Activated naive CD4-positive, alpha-beta T cell treated with anti-CD3 and anti-CD28 coated beads, Interleukin-2, amount 50 U/mL, for 24 hours (primary cell): ENCODE data around the gene CCN6.

Experiments
- H3K27ac Mint-ChIP-seq: one replicate; pipeline ENCODE4 v1.8.0; 2021; ENCODE audit warnings: mild to moderate bottlenecking, mixed read lengths
- H3K27me3 Mint-ChIP-seq: one replicate; pipeline ENCODE4 v1.8.0; 2021; ENCODE audit warnings: mixed read lengths
- H3K36me3 Mint-ChIP-seq: one replicate; pipeline ENCODE4 v1.8.0; 2021; ENCODE audit warnings: mixed read lengths
- H3K4me1 Mint-ChIP-seq: one replicate; pipeline ENCODE4 v1.8.0; 2021; ENCODE audit warnings: mixed read lengths
- H3K4me3 Mint-ChIP-seq: one replicate; pipeline ENCODE4 v1.8.0; 2021; ENCODE audit warnings: mild to moderate bottlenecking, mixed read lengths
- H3K9me3 Mint-ChIP-seq: one replicate; pipeline ENCODE4 v1.8.0; 2021; ENCODE audit warnings: mixed read lengths

CCN6 gene

GRCh38 chr6:112054001-112054400 is at the start of gene CCN6:
Gene CCN6 (plus strand): TSS chr6:112054104. CDS start chr6:112054358, 254 bp downstream.
- Mint-ChIP-seq H3K27ac (no peak within 1 kb of the TSS), H3K9me3 (no peaks in the 10 kb centered on the region)

GRCh38 chr6:112004201-112005012 is 49.5 kb upstream of the CCN6 start:
- H3K27ac Mint-ChIP-seq: no peak overlapping the region
- H3K27me3 Mint-ChIP-seq: no peaks in the 10 kb centered on the region
- H3K4me1 Mint-ChIP-seq: peaks cover 19% of the 10 kb centered on the region
- H3K36me3 Mint-ChIP-seq: no peaks in the 10 kb centered on the region
- H3K4me3 Mint-ChIP-seq: no peak overlapping the region
- H3K9me3 Mint-ChIP-seq: no peaks in the 10 kb centered on the region

More at GRCh38 chr6:112054001-112054400, at the start of gene CCN6:
- H3K36me3 Mint-ChIP-seq: peaks cover 2% of the 10 kb centered on the region
- H3K27me3 Mint-ChIP-seq: no peaks in the 10 kb centered on the region
- H3K4me1 Mint-ChIP-seq: no peaks in the 10 kb centered on the region
- H3K4me3 Mint-ChIP-seq: no peak within 1 kb of the TSS

GRCh38 chr6:112005013-112005371 is 48.9 kb upstream of the CCN6 start:
- H3K36me3 Mint-ChIP-seq: no peaks in the 10 kb centered on the region
- no peaks in the 10 kb centered on the region for H3K9me3 Mint-ChIP-seq
- no peak overlapping the region for H3K27ac Mint-ChIP-seq
- no peak overlapping the region for H3K4me3 Mint-ChIP-seq
- H3K4me1 Mint-ChIP-seq: peaks cover 19% of the 10 kb centered on the region
- no peaks in the 10 kb centered on the region for H3K27me3 Mint-ChIP-seq

- H3K36me3 Mint-ChIP-seq: no peaks in the 10 kb centered on the region
- no peak overlapping the region for H3K27ac Mint-ChIP-seq
- H3K9me3 Mint-ChIP-seq: no peaks in the 10 kb centered on the region
- H3K4me3 Mint-ChIP-seq: no peak overlapping the region
- H3K4me1 Mint-ChIP-seq: peaks cover 28% of the 10 kb centered on the region
- H3K27me3 Mint-ChIP-seq: no peaks in the 10 kb centered on the region
These were observed 46.6 kb upstream of the CCN6 start for GRCh38 chr6:112007254-112007653.

GRCh38 chr6:112007805-112008204 is 46.1 kb upstream of the CCN6 start:
- Mint-ChIP-seq H3K4me3 (no peak overlapping the region), H3K9me3 (no peaks in the 10 kb centered on the region), H3K27me3 (no peaks in the 10 kb centered on the region), H3K4me1 (peaks cover 33% of the 10 kb centered on the region), H3K27ac (no peak overlapping the region), H3K36me3 (no peaks in the 10 kb centered on the region)

GRCh38 chr6:112008482-112008881 is 45.4 kb upstream of the CCN6 start:
- peaks cover 32% of the 10 kb centered on the region for H3K4me1 Mint-ChIP-seq
- H3K27me3 Mint-ChIP-seq: no peaks in the 10 kb centered on the region

GRCh38 chr6:112010328-112010727 is 43.6 kb upstream of the CCN6 start:
- H3K27ac Mint-ChIP-seq: no peak overlapping the region
- no peaks in the 10 kb centered on the region for H3K27me3 Mint-ChIP-seq
- peaks cover 41% of the 10 kb centered on the region for H3K4me1 Mint-ChIP-seq
- no peaks in the 10 kb centered on the region for H3K36me3 Mint-ChIP-seq
- no peaks in the 10 kb centered on the region for H3K9me3 Mint-ChIP-seq
- no peak overlapping the region for H3K4me3 Mint-ChIP-seq

More at GRCh38 chr6:112008482-112008881, 45.4 kb upstream of the CCN6 start:
- H3K4me3 Mint-ChIP-seq: no peak overlapping the region
- no peak overlapping the region for H3K27ac Mint-ChIP-seq
- no peaks in the 10 kb centered on the region for H3K36me3 Mint-ChIP-seq
- no peaks in the 10 kb centered on the region for H3K9me3 Mint-ChIP-seq

GRCh38 chr6:112013051-112013450 is 40.9 kb upstream of the CCN6 start:
- Mint-ChIP-seq H3K27me3 (no peaks in the 10 kb centered on the region), H3K27ac (peak overlapping the region; percentile 11), H3K4me1 (peaks cover 65% of the 10 kb centered on the region)

GRCh38 chr6:112014483-112014882 is 39.4 kb upstream of the CCN6 start:
- peak overlapping the region; percentile 68 for H3K27ac Mint-ChIP-seq
- H3K4me3 Mint-ChIP-seq: no peak overlapping the region
- no peaks in the 10 kb centered on the region for H3K36me3 Mint-ChIP-seq
- H3K4me1 Mint-ChIP-seq: peaks cover 69% of the 10 kb centered on the region
- no peaks in the 10 kb centered on the region for H3K9me3 Mint-ChIP-seq
- H3K27me3 Mint-ChIP-seq: no peaks in the 10 kb centered on the region

More at GRCh38 chr6:112013051-112013450, 40.9 kb upstream of the CCN6 start:
- Mint-ChIP-seq H3K36me3 (no peaks in the 10 kb centered on the region), H3K4me3 (no peak overlapping the region), H3K9me3 (no peaks in the 10 kb centered on the region)

GRCh38 chr6:112015725-112016124 is 38.2 kb upstream of the CCN6 start:
- H3K4me3 Mint-ChIP-seq: peak overlapping the region; percentile 1
- no peaks in the 10 kb centered on the region for H3K27me3 Mint-ChIP-seq
- H3K9me3 Mint-ChIP-seq: no peaks in the 10 kb centered on the region
- H3K36me3 Mint-ChIP-seq: no peaks in the 10 kb centered on the region
- peak overlapping the region; percentile 95 for H3K27ac Mint-ChIP-seq
- H3K4me1 Mint-ChIP-seq: peaks cover 66% of the 10 kb centered on the region

- H3K9me3 Mint-ChIP-seq: no peaks in the 10 kb centered on the region
- H3K4me1 Mint-ChIP-seq: peaks cover 65% of the 10 kb centered on the region
- no peaks in the 10 kb centered on the region for H3K36me3 Mint-ChIP-seq
- H3K27me3 Mint-ChIP-seq: no peaks in the 10 kb centered on the region
- H3K27ac Mint-ChIP-seq: peak overlapping the region; percentile 95
- peak overlapping the region; percentile 1 for H3K4me3 Mint-ChIP-seq
These were observed 37.6 kb upstream of the CCN6 start for GRCh38 chr6:112016320-112016719.

GRCh38 chr6:112017169-112017568 is 36.7 kb upstream of the CCN6 start:
- peak overlapping the region; percentile 60 for H3K4me3 Mint-ChIP-seq
- no peaks in the 10 kb centered on the region for H3K36me3 Mint-ChIP-seq
- peaks cover 74% of the 10 kb centered on the region for H3K4me1 Mint-ChIP-seq
- H3K27me3 Mint-ChIP-seq: no peaks in the 10 kb centered on the region
- H3K27ac Mint-ChIP-seq: peak overlapping the region; percentile 95
- H3K9me3 Mint-ChIP-seq: no peaks in the 10 kb centered on the region

- peak overlapping the region; percentile 95 for H3K27ac Mint-ChIP-seq
- H3K4me1 Mint-ChIP-seq: peaks cover 75% of the 10 kb centered on the region
- peak overlapping the region; percentile 60 for H3K4me3 Mint-ChIP-seq
- H3K27me3 Mint-ChIP-seq: no peaks in the 10 kb centered on the region
- no peaks in the 10 kb centered on the region for H3K36me3 Mint-ChIP-seq
- H3K9me3 Mint-ChIP-seq: no peaks in the 10 kb centered on the region
These were observed 36.0 kb upstream of the CCN6 start for GRCh38 chr6:112017760-112018537.

- H3K9me3 Mint-ChIP-seq: peaks cover 4% of the 10 kb centered on the region
- H3K27ac Mint-ChIP-seq: peak overlapping the region; percentile 48
- no peak overlapping the region for H3K4me3 Mint-ChIP-seq
- no peaks in the 10 kb centered on the region for H3K27me3 Mint-ChIP-seq
- peaks cover 3% of the 10 kb centered on the region for H3K36me3 Mint-ChIP-seq
- H3K4me1 Mint-ChIP-seq: peaks cover 73% of the 10 kb centered on the region
These were observed 35.1 kb upstream of the CCN6 start for GRCh38 chr6:112018619-112019416.

- H3K27ac Mint-ChIP-seq: peak overlapping the region; percentile 48
- no peaks in the 10 kb centered on the region for H3K27me3 Mint-ChIP-seq
- H3K4me3 Mint-ChIP-seq: peak overlapping the region; percentile 43
- peaks cover 10% of the 10 kb centered on the region for H3K9me3 Mint-ChIP-seq
- H3K36me3 Mint-ChIP-seq: peaks cover 9% of the 10 kb centered on the region
- H3K4me1 Mint-ChIP-seq: peaks cover 72% of the 10 kb centered on the region
These were observed 34.3 kb upstream of the CCN6 start for GRCh38 chr6:112019589-112019988.
